Activated CD4-positive, CD25-positive, alpha-beta regulatory T cell treated with anti-CD3 and anti-CD28 coated beads, Interleukin-2, amount 50 U/mL, for 72 hours (primary cell): ENCODE data around the gene RIN3.

Experiments
- DNase-seq: peaks from one replicate; pipeline ENCODE4 v3.0.0; 2021

Gene RIN3

DNA sequence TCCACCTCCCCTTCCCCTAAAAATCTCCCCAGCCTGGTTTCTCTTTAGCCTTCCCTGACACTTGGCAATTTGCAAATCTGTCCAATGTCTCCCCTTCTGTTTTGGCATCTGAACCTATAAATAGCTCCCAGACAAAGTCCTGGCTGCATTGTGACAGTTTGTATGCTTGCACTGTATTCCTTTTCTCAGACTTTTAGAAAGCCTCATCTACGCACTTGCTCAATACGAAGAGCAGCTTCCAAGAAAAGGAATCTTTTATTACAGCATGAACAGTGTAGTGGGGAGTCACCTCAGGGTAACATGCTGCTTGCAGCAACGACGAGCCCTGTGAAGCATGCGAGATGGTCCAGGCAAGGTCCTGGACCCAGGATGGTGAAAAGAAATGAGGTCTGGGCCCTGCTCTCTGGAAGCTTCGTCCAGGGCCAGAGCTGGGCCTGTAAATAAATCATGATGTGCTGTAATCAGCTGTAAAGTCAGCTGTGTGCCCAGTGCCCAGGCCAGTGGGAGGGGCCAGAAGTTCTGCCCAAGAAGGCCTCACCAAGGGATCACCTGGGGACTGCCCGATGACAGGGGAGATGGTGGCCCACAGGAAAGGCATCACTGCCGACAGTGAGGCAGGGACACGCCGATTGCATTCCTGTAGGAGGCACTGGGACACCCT lies 88.3 kb downstream of the RIN3 start:
- DNase-seq: no peak

DNA sequence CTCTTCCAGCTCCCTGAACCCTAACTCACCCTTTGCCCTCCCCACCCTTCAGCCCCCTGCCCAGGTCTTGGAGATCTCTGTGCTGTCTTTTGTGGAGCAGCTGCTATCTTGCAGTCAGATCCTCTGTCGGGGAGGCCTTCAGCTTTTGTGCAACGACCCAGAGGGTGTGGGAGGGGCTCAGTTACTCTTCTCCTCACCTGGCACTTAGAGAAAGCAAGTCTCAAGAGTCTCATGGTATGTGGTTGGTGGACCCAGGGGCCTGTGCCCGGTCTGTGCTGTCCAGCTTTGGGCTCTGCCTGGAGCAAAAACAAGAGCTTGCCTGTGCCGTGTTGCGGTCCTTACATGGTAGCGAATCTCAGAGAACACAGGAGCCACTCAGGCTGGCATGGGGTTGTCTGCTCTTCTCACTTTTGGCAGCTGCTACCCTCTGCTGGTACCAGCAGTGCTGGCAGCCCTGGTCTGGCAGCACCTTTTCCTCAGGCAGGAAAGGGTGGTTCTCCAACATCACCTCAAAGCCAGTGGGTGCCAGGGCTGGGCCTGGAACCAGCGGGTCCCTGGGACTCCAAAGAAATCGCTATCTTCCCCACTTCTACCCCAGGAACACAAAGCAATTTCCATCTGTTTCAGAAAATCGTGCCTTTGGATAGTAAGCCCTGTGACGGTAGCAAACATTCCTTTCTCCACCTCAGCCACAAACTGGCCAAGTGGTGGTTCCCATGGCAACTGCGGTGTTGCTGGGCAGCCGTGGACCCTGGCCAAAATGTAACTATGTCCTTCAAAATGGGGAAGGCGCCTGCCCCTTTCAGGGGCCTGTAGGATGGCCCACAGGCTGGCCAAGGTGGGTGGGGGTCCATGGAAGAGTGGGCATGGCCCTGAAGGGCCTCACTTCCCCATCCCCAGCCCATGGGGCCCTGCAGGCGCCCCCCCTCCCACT lies 90.0 kb downstream of the RIN3 start:
- no peak for DNase-seq

DNA sequence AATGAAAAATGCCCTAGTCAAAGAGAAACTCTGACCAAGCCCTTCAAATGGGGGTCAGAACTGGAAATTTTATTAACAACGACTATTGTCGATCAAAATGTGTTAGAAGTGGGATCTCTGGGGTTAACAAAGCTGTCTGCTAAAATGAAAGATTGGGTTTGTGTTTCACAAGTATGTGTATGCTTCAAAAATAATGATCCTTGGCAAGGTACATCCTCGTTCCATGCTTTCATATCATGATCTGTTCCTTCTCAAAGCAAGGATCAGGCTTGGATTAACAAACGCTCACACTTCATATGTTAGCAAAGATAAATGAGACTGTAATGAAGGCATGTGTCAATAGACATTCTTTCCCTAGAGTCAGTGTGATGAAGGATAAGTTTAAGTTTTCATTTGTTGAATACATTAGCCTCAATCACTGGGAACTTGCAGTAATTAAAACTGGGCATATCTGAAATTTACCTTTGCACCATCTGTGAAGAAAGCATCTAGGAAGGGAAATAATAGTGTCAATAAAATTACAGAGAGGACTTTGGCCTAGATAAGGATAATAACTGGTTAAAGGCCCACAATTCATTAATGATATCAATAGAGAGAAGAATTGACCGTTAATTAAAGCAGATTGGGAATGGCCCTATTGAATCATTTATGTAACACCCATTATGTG lies 91.8 kb downstream of the RIN3 start:
- no peak for DNase-seq

DNA sequence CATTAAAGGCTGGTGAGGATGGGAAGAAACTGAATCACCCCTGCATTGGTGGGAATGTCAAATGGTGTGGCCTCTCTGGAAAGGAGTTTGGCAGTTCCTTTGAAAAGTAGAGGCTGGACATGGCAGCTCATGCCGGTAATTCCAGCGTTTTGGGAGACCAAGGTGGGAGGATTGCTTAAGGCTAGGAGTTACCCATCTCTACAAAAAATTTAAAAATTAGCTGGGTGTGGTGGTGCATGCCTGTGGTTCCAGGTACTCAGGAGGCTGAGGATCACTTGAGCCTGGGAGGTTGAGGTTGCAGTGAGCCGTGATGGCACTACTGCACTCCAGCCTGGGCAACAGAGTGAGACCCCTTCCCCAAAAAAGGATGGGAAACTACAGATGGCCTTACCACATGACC lies 93.7 kb downstream of the RIN3 start:
- no peak for DNase-seq

DNA sequence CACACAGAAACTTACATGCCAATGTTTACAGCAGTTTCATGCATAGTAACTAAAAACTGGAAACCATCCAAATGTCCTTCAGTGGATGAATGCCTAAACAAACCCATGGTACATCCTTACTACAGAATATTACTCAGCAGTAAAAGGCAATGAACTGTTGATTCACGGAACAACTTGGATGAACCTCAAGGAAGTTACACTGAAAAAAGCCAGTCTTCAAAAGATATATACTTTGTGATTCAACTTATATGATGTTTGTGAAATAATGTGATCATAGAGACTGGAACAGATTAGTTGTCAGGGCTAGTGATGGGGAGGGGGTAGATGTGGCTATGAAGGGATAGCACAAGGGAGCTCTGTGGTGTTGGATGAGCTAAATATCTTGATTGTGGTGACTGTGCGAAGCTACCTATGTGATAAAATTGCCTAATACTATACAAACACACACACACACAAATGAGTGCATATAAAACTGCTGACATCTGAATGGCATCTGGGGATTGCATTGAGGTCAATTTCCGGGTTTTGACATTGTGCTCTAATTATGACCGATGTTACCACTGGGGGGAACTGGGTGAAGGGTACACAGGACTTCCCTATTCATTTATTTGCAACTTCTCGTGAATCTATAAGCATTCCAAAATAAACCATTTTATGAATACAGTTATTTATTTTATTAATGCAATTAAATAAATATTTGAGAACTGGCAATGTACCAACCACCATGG lies 94.3 kb downstream of the RIN3 start:
- no peak for DNase-seq

DNA sequence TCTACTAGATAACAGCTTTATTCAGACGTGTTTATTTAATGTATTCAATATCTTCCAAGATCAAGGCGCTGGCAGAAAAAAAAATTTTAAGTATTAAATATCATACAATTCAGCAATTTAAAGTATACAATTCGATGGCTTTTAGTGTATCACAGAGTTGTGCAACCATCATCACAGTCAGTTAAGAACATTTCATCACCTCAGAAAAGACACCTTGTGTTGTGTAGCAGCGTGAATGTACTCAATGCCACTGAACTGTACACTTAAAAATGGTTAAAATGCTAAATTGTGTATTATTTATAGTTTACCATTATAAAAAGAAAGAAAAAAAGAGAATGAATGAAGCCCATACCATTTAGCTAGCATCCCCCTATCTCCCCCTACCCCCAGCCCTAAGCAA lies 96.4 kb downstream of the RIN3 start:
- DNase-seq: no peak

DNA sequence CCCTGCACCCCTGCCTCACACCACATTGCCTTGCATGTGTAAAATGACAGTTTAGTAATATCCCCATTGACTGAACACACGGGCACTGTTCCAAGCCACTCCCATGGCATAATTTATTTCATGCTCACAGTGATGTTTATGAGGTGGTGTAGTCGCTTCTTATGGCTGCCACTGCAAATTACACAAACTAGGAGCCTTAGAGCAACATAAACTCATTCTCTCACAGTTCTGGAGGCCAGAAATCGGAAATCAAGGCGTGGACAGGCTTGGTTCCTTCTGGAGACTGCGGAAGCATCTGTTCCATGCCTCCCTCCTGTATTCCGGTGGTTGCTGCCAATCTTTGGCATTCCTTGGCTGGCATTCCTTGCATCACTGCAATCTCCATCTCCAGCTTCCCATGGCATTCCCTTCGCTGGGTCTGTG lies 97.3 kb downstream of the RIN3 start:
- no peak for DNase-seq

DNA sequence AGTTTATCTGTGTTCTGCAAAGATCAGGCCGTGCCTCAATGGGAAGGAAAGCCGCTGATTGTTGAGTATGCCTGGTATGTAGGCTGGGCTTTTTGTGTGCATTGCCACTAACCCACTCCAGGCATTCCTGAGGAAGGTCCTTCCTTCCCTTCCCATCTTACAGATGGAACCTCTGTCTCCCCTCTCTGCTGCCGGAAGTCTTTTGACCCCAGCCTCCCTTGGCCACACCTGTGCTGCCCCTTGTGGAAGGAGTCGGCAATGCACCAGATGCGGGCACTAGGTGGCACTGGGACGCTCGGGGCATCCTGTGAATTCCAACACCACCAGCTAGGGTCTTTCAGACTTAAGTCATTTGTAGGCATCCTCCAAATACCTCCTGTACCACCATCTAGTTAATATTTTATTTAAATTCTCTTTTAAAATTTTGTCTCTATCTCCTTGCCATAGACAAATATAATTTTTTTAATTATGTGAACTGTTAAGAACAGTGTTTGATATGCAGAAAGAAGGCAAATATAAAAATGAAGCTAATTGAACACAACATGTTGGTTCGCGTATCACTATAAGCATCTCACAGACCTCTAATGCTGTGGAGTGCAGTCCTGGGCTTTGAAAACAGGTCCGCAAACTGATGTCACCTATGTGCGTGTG lies 99.6 kb downstream of the RIN3 start:
- peak; percentile 77 for DNase-seq

DNA sequence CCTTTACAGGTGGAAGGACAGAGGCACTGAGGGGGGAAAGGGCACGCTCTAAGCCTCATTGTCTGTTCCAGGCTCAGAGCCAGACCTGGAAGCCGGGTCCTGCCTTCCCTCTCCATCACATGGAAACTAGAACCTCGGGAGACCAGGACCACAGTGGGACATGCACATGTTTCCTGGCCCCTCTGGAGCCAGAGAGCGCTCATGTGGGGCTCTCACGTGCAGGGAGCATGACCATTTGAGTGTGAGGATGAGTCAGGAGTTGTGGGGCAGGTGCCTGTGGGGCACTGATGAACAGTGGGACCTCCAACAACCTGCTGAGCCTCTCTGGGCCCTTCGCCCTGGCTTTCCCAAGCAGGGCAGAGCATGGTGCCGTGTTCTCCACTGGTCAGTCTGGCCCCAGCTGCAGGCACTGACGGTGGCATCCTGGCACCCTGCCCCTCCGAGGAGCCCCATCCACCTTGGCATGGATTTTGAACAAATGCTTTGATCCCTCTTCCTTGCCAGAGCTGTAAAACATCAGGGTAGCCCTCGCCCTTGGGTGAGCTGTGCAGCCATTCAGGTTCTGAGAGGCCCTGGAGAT lies 100.2 kb downstream of the RIN3 start:
- DNase-seq: no peak

DNA sequence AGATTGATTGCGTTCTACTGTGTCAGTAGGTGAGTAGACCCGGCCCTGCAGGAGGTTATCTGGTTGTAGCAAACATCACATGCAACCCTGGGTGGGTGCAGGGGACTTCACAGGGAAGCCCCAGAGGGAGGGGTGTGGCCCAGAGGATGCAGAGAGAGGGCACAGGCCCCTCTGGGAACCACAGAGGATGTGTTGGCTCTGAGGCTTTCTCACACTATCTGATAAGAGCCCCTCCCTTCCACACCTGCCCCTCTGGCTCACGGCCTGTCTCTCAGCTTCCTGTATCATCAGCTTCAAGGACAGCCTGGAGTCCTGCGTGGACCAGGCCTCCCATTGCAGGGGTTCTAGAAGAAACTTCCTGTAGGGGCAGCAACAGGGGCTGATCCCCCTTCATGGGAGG lies 101.9 kb downstream of the RIN3 start:
- DNase-seq: peak; percentile 54

DNA sequence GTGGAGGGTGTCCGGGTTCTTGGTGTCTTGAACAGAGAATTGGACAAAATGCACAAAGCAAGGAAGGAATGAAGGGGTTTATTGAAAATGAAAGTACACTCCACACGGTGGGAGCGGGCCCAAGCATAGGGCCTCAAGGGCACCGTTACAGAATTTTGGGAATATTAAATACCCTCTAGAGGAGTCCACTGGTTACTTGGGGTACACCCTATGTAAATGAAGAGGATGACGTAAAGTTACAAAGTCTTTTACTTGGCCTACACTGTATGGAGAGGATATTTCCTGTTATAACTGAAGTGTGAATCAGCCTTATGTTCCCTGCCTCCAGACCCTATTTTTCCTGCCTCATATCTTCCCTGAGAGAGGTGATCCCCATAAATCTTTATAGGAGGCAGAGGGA lies 102.6 kb downstream of the RIN3 start:
- DNase-seq: no peak

DNA sequence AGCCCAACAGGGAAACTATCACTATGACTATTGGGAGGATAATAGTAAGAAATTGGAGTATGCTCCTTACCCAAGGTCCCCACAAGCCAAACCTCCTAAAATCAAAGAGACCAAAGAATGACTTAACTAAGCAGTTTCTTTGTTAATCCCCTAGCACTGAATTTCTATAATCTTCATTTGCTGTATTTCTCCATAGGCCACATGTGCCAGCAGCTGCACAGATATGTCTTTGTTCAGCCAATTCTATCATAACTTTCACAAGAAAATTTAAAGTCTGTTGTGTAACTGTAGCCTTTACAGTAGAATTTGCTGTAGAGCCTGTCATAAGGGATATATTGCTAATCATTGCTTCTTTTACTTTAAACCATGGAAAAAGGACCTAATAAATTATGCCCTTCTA lies 104.0 kb downstream of the RIN3 start:
- no peak for DNase-seq

DNA sequence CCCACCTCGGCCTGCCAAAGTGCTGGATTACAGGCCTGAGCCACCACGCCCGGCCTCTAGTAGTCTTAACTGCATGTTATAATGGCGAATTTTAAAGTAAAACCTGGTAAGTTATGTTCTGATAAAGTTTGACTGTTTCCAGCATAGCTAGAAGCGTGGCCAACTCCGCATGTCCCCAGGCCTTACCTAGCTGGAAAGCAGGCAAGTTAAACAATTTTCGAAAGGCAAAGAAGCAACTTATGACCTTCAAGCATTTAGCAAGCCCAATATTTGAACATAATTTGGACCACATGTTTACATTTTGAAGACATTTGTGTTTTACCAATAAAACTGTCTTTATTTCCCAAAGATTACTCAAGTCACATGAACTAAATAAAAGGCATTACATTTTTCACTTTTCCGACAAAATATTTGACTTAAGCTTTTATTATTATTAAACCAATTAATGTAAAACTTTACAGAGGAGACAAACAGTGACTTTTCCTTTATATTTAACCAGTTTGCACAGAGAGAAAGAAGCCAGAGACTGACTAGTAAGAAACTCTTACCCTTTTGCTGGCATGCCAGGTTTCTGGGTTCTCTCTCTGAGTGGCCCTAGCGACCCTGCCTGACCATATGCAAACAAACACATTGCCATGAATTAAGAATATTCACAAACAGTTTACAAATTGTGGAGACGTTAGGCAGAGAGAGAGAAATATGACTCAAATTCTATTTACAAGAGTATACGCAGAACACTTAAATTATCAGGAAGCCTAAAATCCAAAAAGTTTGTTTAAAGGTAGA lies 106.3 kb downstream of the RIN3 start:
- DNase-seq: no peak

DNA sequence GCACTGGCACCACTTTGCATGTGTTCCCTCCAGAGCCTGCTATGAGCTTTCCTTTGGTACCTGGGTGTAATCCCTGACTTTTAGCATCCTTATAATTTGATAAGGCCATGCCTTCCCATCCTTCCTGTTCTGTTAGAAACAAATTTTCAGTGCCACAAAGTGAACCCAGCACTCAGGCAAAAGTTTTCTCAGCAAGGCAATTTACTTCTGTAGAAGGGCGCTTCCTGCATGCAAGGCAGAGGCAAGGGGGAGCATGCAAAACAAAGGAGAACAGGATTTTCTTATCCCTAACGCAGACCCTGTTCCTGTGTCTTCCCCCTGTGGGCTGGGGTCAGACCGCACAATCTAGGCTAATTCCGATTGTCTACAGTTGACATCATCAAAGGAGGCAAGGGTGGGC lies 108.7 kb downstream of the RIN3 start:
- DNase-seq: no peak

DNA sequence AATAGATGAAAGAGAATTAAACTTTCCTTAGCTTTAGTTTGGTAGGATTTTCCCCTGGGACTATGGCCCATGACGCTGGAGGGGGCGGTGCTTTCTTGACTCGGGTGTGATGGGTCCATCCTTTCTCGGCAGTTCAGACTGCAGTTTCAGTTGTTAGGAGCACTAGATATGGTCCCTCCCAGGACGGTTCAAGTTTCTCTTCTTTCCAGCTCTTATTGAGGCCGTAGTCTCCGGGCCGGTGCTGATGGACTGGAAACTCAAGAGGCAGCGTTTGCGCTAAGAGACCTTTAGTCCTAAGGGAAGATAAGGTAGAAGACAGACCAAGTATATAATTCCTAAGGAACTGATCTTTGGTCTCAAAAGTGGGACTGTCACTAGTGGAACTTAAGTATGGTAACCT lies 111.2 kb downstream of the RIN3 start:
- no peak for DNase-seq

DNA sequence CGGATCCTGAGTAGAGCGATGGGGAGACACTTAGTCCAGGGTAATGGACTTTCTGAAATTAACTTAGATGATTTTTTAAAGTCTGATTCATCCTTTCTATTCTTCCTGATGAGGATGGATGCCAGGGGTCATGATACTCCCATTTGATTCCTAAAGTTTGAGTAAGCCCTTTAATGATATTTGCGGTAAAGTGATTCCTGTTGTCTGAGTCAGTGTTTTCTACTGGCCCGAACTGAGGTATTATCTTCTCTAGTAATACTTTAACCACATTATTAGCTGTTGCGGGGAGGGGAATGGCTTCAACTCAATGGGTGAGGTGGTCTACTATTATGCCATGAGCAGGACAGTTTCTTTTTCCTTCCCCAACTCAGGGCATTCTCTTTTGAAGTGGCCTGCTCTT lies 111.6 kb downstream of the RIN3 start:
- DNase-seq: no peak

DNA sequence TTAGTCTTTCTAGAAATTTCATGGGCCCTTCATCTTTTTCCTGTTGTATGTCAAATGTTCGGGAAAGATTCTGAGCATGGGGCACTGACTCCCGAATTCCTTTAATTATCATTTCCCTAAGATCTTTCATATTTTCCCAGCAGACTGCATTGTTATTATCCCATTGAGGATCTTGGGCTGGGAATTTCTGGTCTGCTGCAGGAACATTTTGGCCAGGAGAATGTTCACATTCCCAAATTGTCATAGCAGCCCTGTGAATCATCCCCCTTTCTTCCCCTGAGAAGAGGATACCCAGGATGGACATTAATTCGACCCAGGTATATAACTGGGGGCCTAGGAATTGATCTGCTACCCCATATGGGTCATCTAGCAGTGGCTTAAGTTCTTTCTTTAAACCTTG lies 112.5 kb downstream of the RIN3 start:
- no peak for DNase-seq

DNA sequence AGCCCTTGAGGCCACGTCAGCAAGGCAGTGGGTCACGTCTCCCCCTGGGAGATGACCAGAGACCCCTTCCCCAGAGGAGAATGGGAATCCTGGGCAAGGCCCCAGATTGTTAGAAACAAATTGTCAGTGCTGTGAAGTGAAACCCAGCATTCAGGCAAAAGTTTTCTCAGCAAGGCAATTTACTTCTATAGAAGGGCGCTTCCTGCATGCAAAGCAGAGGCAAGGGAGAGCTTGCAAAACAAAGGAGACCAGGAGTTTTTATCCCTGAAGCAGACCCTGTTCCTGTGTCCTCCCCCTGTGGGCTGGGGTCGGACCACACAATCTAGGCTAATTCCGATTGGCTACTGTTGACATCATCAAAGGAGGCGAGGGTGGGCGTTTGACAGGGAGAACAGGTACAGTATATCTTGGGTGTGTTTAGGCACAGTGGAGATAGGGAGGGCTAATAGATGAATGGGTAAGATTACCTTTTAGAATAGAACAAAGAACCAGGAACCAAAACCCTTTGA lies 114.2 kb downstream of the RIN3 start:
- no peak for DNase-seq

DNA sequence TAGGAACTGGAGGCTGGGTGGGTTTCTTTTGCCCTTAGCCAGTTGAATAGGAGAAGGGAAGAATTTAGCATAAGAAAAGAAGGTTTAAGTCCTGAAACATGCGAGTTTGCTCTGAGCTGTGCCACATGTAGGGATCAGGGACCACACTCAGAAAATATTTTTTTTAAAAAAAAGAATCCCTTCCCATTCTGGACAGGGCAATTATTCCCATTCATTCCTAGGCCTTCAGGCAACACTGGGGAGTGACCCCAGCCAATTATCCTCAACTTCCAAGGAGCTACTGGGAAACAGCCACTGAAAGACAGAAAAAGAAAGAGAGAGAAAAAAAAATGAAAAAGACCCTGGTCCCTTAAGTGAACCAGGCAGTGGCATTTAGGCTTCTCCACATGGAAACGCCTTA lies 115.1 kb downstream of the RIN3 start:
- no peak for DNase-seq

DNA sequence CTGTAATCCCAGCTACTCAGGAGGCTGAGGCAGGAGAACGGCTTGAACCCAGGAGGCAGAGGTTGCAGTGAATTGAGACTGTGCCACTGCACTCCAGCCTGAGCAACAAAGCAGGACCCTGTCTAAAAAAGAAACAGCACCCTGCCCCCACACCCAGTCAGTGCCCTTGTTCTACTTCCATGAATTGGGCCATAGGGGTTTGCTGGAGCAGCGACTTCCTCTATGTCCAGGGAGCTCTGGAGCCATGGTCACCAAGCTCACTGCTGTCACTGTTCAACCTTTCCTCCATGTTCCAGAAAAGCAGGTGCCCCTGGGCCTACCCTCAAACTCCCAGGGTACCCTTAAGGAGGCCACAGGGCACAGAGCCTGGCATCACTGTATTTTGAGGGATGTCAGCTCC lies 116.8 kb downstream of the RIN3 start:
- no peak for DNase-seq

DNA sequence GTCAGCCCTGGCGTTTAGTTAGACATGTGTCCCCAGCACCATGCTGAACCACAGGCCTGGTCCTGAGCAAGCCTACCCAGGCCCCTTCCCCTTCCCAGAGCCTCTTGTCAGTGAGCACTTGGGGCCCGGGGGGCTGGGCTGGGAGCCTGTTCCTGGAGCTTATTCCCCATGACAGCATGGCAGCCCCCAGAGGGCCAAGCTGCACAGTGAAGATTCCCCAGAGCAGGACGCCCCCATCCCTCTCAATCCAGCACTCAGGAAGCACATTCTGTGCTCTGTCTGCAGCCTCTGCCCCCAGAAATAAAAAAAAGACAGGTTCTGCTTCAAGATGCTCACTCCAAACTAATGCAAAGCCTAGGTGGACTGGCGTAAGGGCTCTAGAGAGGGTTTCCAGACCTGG lies 117.5 kb downstream of the RIN3 start:
- no peak for DNase-seq
